Measurements from ENCODE around the gene PDE2A. TPM values are rescaled to one million over a fixed set of nuclear protein-coding genes. Genes with fewer than 3 reads are reported as not detected.

PDE2A gene
- 26.7 TPM for total RNA-seq

GRCh38 chr11:72673943-72674828 is at the start of gene PDE2A:
Gene PDE2A (minus strand): TSS chr11:72674422. CDS start chr11:72674207, 215 bp downstream.

Small RNA genes within 50 kb of the gene (small RNA-seq; reads per million reads assigned to genes)
- gene MIR139 (ENCODE audit: low replicate concordance): 2.1 reads per million, percentile 89 among the genes with 10 or more reads in this experiment
- not detected for gene RNU7-105P (ENCODE audit: low replicate concordance)

Other genes with a start within 250 kb of the PDE2A start
- 27.2 TPM for gene CLPB, start 239.9 kb downstream of the PDE2A start, total RNA-seq
- gene ARAP1, start 78.0 kb upstream of the PDE2A start, total RNA-seq: 138 TPM
- gene STARD10, start 119.6 kb upstream of the PDE2A start, total RNA-seq: 36.1 TPM
- gene ATG16L2, start 140.0 kb upstream of the PDE2A start, total RNA-seq: 42.9 TPM